ENCODE measurements around the gene PPIL3. TPM values are rescaled to one million over a fixed set of nuclear protein-coding genes. Genes with fewer than 3 reads are reported as not detected.
A peak's percentile ranks its signal among the peaks of the same experiment; 100 is the strongest.

PPIL3 gene
- total RNA-seq, 1 donor from 2014 or later = 26.8 TPM

DNA sequence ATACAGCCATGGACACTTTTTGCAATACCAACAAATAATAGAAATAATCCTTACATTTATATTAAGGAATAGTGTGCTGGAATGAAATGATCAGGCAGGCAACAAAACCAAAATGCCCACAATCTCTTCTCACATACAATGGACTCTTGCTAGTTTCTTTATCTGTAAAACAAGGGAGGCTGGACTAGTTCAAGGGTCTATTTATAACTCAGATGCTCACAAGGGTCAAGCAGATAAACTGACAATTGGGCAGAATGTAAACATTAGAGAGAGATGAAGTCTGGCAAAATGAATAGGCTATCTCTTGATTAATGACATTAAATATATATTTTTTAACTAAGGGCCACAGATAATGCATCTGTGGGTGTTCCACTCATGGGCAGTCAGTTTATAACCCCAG, 11.4 kb downstream of the PPIL3 start:
- TF ChIP-seq CTCF (IDR thresholded peaks at IDR 0.05; ENCODE audit: insufficient read depth, low read length, poor library complexity, severe bottlenecking) = no peak
- H3K27me3 ChIP-seq (ENCODE audit: control insufficient read depth, insufficient read depth, low read length) = no peaks in the 10 kb centered on the region
- no peaks in the 10 kb centered on the region for H3K36me3 ChIP-seq (ENCODE audit: control insufficient read depth, insufficient read depth, low read length)
- no peak for DNase-seq (ENCODE audit: low read depth)
- H3K4me3 ChIP-seq (ENCODE audit: low read depth, low read length) = no peak overlapping the region

GRCh38 chr2:200873560-200873959, 15.3 kb downstream of the PPIL3 start:
- DNase-seq (ENCODE audit: low read depth) = no peak
- Histone ChIP-seq H3K4me3 (ENCODE audit: low read depth, low read length) (no peak overlapping the region), H3K36me3 (ENCODE audit: control insufficient read depth, insufficient read depth, low read length) (no peaks in the 10 kb centered on the region)

GRCh38 chr2:200871151-200871550, 17.7 kb downstream of the PPIL3 start:
- DNase-seq (ENCODE audit: low read depth) = no peak
- no peaks in the 10 kb centered on the region for H3K36me3 ChIP-seq (ENCODE audit: control insufficient read depth, insufficient read depth, low read length)
- no peak for TF ChIP-seq CTCF (IDR thresholded peaks at IDR 0.05; ENCODE audit: insufficient read depth, low read length, poor library complexity, severe bottlenecking)
- H3K27me3 ChIP-seq (ENCODE audit: control insufficient read depth, insufficient read depth, low read length) = no peaks in the 10 kb centered on the region
- no peak overlapping the region for H3K4me3 ChIP-seq (ENCODE audit: low read depth, low read length)

More at GRCh38 chr2:200873560-200873959, 15.3 kb downstream of the PPIL3 start:
- no peak for TF ChIP-seq CTCF (IDR thresholded peaks at IDR 0.05; ENCODE audit: insufficient read depth, low read length, poor library complexity, severe bottlenecking)
- no peaks in the 10 kb centered on the region for H3K27me3 ChIP-seq (ENCODE audit: control insufficient read depth, insufficient read depth, low read length)

- Histone ChIP-seq H3K36me3 (ENCODE audit: control insufficient read depth, insufficient read depth, low read length) (no peaks in the 10 kb centered on the region), H3K27me3 (ENCODE audit: control insufficient read depth, insufficient read depth, low read length) (no peaks in the 10 kb centered on the region), H3K4me3 (ENCODE audit: low read depth, low read length) (no peak overlapping the region)
- TF ChIP-seq CTCF (IDR thresholded peaks at IDR 0.05; ENCODE audit: insufficient read depth, low read length, poor library complexity, severe bottlenecking) = no peak
- no peak for DNase-seq (ENCODE audit: low read depth)
Measured at GRCh38 chr2:200869014-200869413, 19.9 kb downstream of the PPIL3 start.

GRCh38 chr2:200864176-200865034, 24.5 kb downstream of the PPIL3 start, which contains the start of gene CLK1:
CLK1 (minus strand) TSS chr2:200864658; CDS start chr2:200861862, 2,796 bp downstream.
- DNase-seq (ENCODE audit: low read depth) = peak; percentile 78
- TF ChIP-seq CTCF (IDR thresholded peaks at IDR 0.05; ENCODE audit: insufficient read depth, low read length, poor library complexity, severe bottlenecking) = no peak
- H3K36me3 ChIP-seq (ENCODE audit: control insufficient read depth, insufficient read depth, low read length) = no peaks in the 10 kb centered on the region
- no peaks in the 10 kb centered on the region for H3K27me3 ChIP-seq (ENCODE audit: control insufficient read depth, insufficient read depth, low read length)
- H3K4me3 ChIP-seq (ENCODE audit: low read depth, low read length) = peak within 1 kb of the TSS; percentile 99

Data from kidney epithelial cell (primary cell).